HepG2 (cell line): ENCODE data around the gene ATP2B3. TPM values are rescaled to one million over a fixed set of nuclear protein-coding genes. Genes with fewer than 3 reads are reported as not detected.

ENCODE experiments used
- ATAC-seq: fragments of 200-7000 bp; cut with Tn5 transposase; 3 replicates; pipeline ENCODE4 v1.9.1; 2020; ENCODE audit warnings: mild to moderate bottlenecking, moderate library complexity
- BruUV-seq: library from RNA; stranded (reverse); fragments of 400-500 nt; replicated peaks from 2 replicates; lab custom pipeline; 2021; lab: Mats Ljungman, UMichigan
- CTCF ChIA-PET: fragments of 300-600 bp; formaldehyde crosslinking; extraction: SDS; loops from one replicate; lab custom pipeline; 2021; ENCODE audit warnings: low total read pairs, inconsistent platforms, low intra/inter-chr PET ratio; lab: Yijun Ruan, JAX
- POLR2A ChIA-PET: fragments of 350-600 bp; sonication (Branson Sonifier 250); formaldehyde crosslinking; loops from one replicate; lab custom pipeline; 2020; ENCODE audit warnings: antibody characterized with exemption, inconsistent platforms; lab: Yijun Ruan, JAX
- DNase-seq: peaks from one replicate; pipeline ENCODE4 v3.0.0-alpha.2; 2015; ENCODE audit warnings: low spot score
- FAIRE-seq: peaks from 3 replicates; lab custom pipeline; 2011; peaks lifted over from hg19 to GRCh38; lab: Jason Lieb, UNC
- H2AFZ ChIP-seq: one replicate; pipeline ENCODE4 v1.6.1; 2011; ENCODE audit warnings: low read length, inconsistent platforms
- H3K27ac ChIP-seq: fragments of 300-600 bp; 3 replicates; pipeline ENCODE4 v1.8.0; 2011; ENCODE audit warnings: mixed run types, mild to moderate bottlenecking, mixed read lengths, low read length, inconsistent platforms; ENCODE audit not compliant: insufficient read depth; ENCODE audit errors: extremely low read length
- H3K27me3 ChIP-seq, 2 experiments: fragments of 200-600 bp in 1 of 2; 2 replicates in 1 of 2; 3 replicates in 1 of 2; pipeline versions ENCODE4 v1.6.0 to v1.8.0; 2011; ENCODE audit warnings: low read length in 2 of 2, mild to moderate bottlenecking in 2 of 2, moderate library complexity in 2 of 2, inconsistent platforms in 1 of 2; ENCODE audit not compliant: insufficient read depth in 2 of 2, control insufficient read depth in 1 of 2
- H3K36me3 ChIP-seq, 2 experiments: fragments of 200-600 bp in 1 of 2; replicated peaks in 1 of 2; 2 replicates in 1 of 2; 3 replicates in 1 of 2; pipeline versions ENCODE4 v1.5.1 to v1.8.0; 2011; ENCODE audit warnings: low read length in 2 of 2, inconsistent platforms in 1 of 2; ENCODE audit not compliant: insufficient read depth in 2 of 2, control insufficient read depth in 1 of 2
- H3K4me1 ChIP-seq: 2 replicates; pipeline ENCODE4 v1.5.1; 2012; ENCODE audit warnings: low read length, inconsistent platforms; ENCODE audit not compliant: insufficient read depth
- H3K4me2 ChIP-seq: 2 replicates; pipeline ENCODE4 v1.6.0; 2011; ENCODE audit warnings: low read depth, low read length, inconsistent platforms
- H3K4me3 ChIP-seq, 3 experiments: fragments of 200-600 bp in 1 of 3; sonication (generic), shearing (Covaris generic) in 1 of 3; replicated peaks in 1 of 3; 2 replicates each; pipeline ENCODE4 v1.5.1; 2011 to 2016; ENCODE audit warnings: low read length in 3 of 3, inconsistent platforms in 2 of 3, low read depth in 2 of 3, mild to moderate bottlenecking in 2 of 3, control low read depth in 1 of 3, mixed read lengths in 1 of 3; ENCODE audit not compliant: insufficient read depth in 1 of 3
- H3K79me2 ChIP-seq: one replicate; pipeline ENCODE4 v1.6.1; 2011; ENCODE audit warnings: low read length, inconsistent platforms; ENCODE audit not compliant: insufficient read depth
- H3K9ac ChIP-seq: 2 replicates; pipeline ENCODE4 v1.6.0; 2011; ENCODE audit warnings: mild to moderate bottlenecking, low read depth, low read length, inconsistent platforms; ENCODE audit not compliant: insufficient read depth
- H3K9me3 ChIP-seq: 2 replicates; pipeline ENCODE4 v1.5.1; 2012; ENCODE audit warnings: mild to moderate bottlenecking, low read length
- H4K20me1 ChIP-seq: 2 replicates; pipeline ENCODE4 v1.6.0; 2011; ENCODE audit warnings: inconsistent platforms, mild to moderate bottlenecking, low read length, moderate library complexity; ENCODE audit not compliant: insufficient read depth
- FOXJ3 ChIP-seq: sonication (generic); formaldehyde crosslinking; IDR thresholded peaks from 2 replicates; pipeline ENCODE4 v1.4.0; 2020; ENCODE audit warnings: missing genetic modification reagents, mild to moderate bottlenecking, borderline replicate concordance
- GZF1 ChIP-seq: sonication (generic); formaldehyde crosslinking; IDR thresholded peaks from 2 replicates; pipeline ENCODE4 v1.5.1; 2020; ENCODE audit warnings: mild to moderate bottlenecking, missing genetic modification reagents
- HHEX ChIP-seq: IDR thresholded peaks from 2 replicates; pipeline ENCODE4 v1.6.1; 2016; ENCODE audit warnings: control low read depth
- PBX3 ChIP-seq: sonication (generic); formaldehyde crosslinking; IDR thresholded peaks from 2 replicates; pipeline ENCODE4 v1.8.1; 2023; ENCODE audit warnings: missing genetic modification reagents, inconsistent platforms, borderline replicate concordance
- PCBP1 ChIP-seq: fragments of 200-400 bp; formaldehyde crosslinking; IDR thresholded peaks from 2 replicates; pipeline ENCODE4 v1.6.1; 2017; ENCODE audit warnings: mild to moderate bottlenecking, low read depth, low read length, borderline replicate concordance
- SAFB2 ChIP-seq: sonication (generic); formaldehyde crosslinking; IDR thresholded peaks from 2 replicates; pipeline ENCODE4 v1.5.1; 2020; ENCODE audit warnings: missing genetic modification reagents, low read depth, mild to moderate bottlenecking, borderline replicate concordance
- SIN3B ChIP-seq: fragments of 150-350 bp; IDR thresholded peaks from 2 replicates; pipeline ENCODE4 v1.6.1; 2014; ENCODE audit warnings: low read length
- SMAD1 ChIP-seq: sonication (generic); formaldehyde crosslinking; IDR thresholded peaks from 2 replicates; pipeline ENCODE4 v1.4.0; 2020; ENCODE audit warnings: missing genetic modification reagents, low read depth, mild to moderate bottlenecking, borderline replicate concordance
- TP53 ChIP-seq: sonication (generic); formaldehyde crosslinking; conservative IDR thresholded peaks from 2 replicates; pipeline ENCODE4 v1.4.0; 2020; ENCODE audit warnings: missing genetic modification reagents
- U2AF1 ChIP-seq: fragments of 200-400 bp; formaldehyde crosslinking; optimal IDR thresholded peaks from 2 replicates; pipeline ENCODE3; 2017; ENCODE audit warnings: mild to moderate bottlenecking, low read depth, low read length
- ZNF251 ChIP-seq: sonication (generic); formaldehyde crosslinking; IDR thresholded peaks from 2 replicates; pipeline ENCODE4 v1.9.0; 2021; ENCODE audit warnings: mild to moderate bottlenecking, missing genetic modification reagents
- ZNF614 ChIP-seq: IDR thresholded peaks from 2 replicates; pipeline ENCODE4 v1.6.1; 2018; ENCODE audit warnings: missing biosample characterization, missing genetic modification reagents, inconsistent platforms, borderline replicate concordance
- WGBS: methylation state at CpG from one replicate; pipeline ENCODE4 v1.1.6; 2017; ENCODE audit warnings: low lambda C conversion rate; 5-methylcytosine and 5-hydroxymethylcytosine counted together
- in situ Hi-C: cut with HindIII; loops from 2 replicates; pipeline ENCODE4 v1.10.0; 2017; ENCODE audit warnings: low pct_unique_long_range_greater_than_20kb; ENCODE audit not compliant: extremely low pct_ligation_motif_present
- intact Hi-C: fragments of 100-400 bp; cut with micrococcal nuclease; formaldehyde crosslinking; loops from one replicate; pipeline ENCODE4 v1.10.0; 2022; ENCODE audit not compliant: unreplicated experiment
- polyA plus RNA-seq, 8 experiments: library from polyadenylated mRNA; depleted of rRNA in 3 of 8; stranded (reverse) in 7 of 8; unstranded in 1 of 8; fragments of >200 nt; fragmentation: Illumina TruSeq in 4 of 8; extraction: Trizol in 4 of 8; gene quantifications; 2 replicates each; pipeline versions ENCODE4 v1.2.1 to v1.2.3, GENCODE V29; 2011 to 2016; ENCODE audit warnings: low read depth in 4 of 8, missing spikeins in 1 of 8, mixed read lengths in 1 of 8; ENCODE audit not compliant: insufficient read depth in 1 of 8
- total RNA-seq, 5 experiments: library from RNA; depleted of rRNA; stranded (reverse); fragments of >200 nt; fragmentation: Illumina TruSeq; extraction: Trizol; gene quantifications; 2 replicates each; pipeline ENCODE4 v1.2.3, GENCODE V29; 2016; ENCODE audit warnings: low read depth in 1 of 5

Gene ATP2B3
- total and polyA plus RNA-seq, 2 of the 13 experiments (the other 11 are each of a cell fraction or from before 2014, with no cell fraction given), result not detected

- no CpG with 5 or more reads among the region's 7 CpGs for WGBS
- no peak overlapping the region for H3K27ac ChIP-seq
- no peaks in the 10 kb centered on the region for H4K20me1 ChIP-seq
- peaks cover 9% of the 10 kb centered on the region for H3K79me2 ChIP-seq
- no peak overlapping the region for H3K4me2 ChIP-seq
- H3K4me3 ChIP-seq, result no peak overlapping the region
- FAIRE-seq (no peak), ATAC-seq (no peak), DNase-seq (no peak)
- no peaks in the 10 kb centered on the region for H3K9me3 ChIP-seq
- peaks cover 30% of the 10 kb centered on the region for H3K4me1 ChIP-seq
- ChIA-PET POLR2A (interaction anchor here (1.9 kb wide), 1 partner anchor 25 kb away, joined by 6 read pairs; no protein-coding TSS in a partner anchor), CTCF (no interaction called here)
- TF ChIP-seq TP53 (CRISPR knock-in tag), result no peak
- TF ChIP-seq ZNF614 (CRISPR knock-in tag), result no peak
- no peak for TF ChIP-seq SAFB2 (CRISPR knock-in tag)
- no peak for TF ChIP-seq U2AF1
- TF ChIP-seq HHEX (CRISPR knock-in tag), result no peak
- no peak for TF ChIP-seq SIN3B
- TF ChIP-seq FOXJ3, result no peak
- TF ChIP-seq ZNF251 (CRISPR knock-in tag), result no peak
- TF ChIP-seq GZF1 (CRISPR knock-in tag), result no peak
- TF ChIP-seq PBX3 (CRISPR knock-in tag), result no peak
- no peak for TF ChIP-seq SMAD1 (CRISPR knock-in tag)
- TF ChIP-seq PCBP1, result no peak
- no peaks in the 10 kb centered on the region; a peak in 1 of 5 replicates for H3K27me3 ChIP-seq
- in situ Hi-C loops, result no loop called here
- no peak overlapping the region for H3K9ac ChIP-seq
- intact Hi-C loops, result no loop called here
- no peaks in the 10 kb centered on the region for H3K36me3 ChIP-seq
- no peak overlapping the region for H2AFZ ChIP-seq
- no TSS peak for BruUV-seq
Observed at GRCh38 chrX:153600921-153601320, 83.5 kb downstream of the ATP2B3 start.
